Fibroblast of lung (primary cell): ENCODE measurements around the gene RDH5. TPM values are rescaled to one million over a fixed set of nuclear protein-coding genes. Genes with fewer than 3 reads are reported as not detected.

ENCODE experiments used
- DNase-seq, 2 donors: peaks; one replicate each; pipeline versions ENCODE4 v3.0.0 to v3.0.0-alpha.2; 2010; ENCODE audit warnings: low read depth in 2 of 2
- H2AFZ ChIP-seq: 2 replicates; pipeline ENCODE4 v1.5.1; 2012; ENCODE audit warnings: low read length, control low read depth, inconsistent platforms
- H3K27ac ChIP-seq: 2 replicates; pipeline ENCODE4 v1.5.1; 2011; ENCODE audit warnings: low read length, control low read depth; ENCODE audit not compliant: insufficient read depth
- H3K27me3 ChIP-seq: 2 replicates; pipeline ENCODE4 v1.5.1; 2011; ENCODE audit warnings: mild to moderate bottlenecking, low read length; ENCODE audit not compliant: control insufficient read depth, insufficient read depth
- H3K36me3 ChIP-seq: 2 replicates; pipeline ENCODE4 v1.5.1; 2011; ENCODE audit warnings: low read length; ENCODE audit not compliant: control insufficient read depth, insufficient read depth
- H3K4me1 ChIP-seq: 2 replicates; pipeline ENCODE4 v1.5.1; 2011; ENCODE audit warnings: low read length; ENCODE audit not compliant: control insufficient read depth, insufficient read depth; ENCODE audit errors: extremely low read depth
- H3K4me2 ChIP-seq: 2 replicates; pipeline ENCODE4 v1.5.1; 2011; ENCODE audit warnings: low read length, control low read depth; ENCODE audit not compliant: insufficient read depth; ENCODE audit errors: extremely low read depth
- H3K4me3 ChIP-seq, 4 experiments: fragments of 200-600 bp in 1 of 4; sonication (generic) in 1 of 4; replicated peaks in 1 of 4; 2 replicates each; pipeline ENCODE4 v1.5.1; 2011 to 2016; ENCODE audit warnings: low read length in 4 of 4, low read depth in 3 of 4, mild to moderate bottlenecking in 3 of 4, control low read depth in 2 of 4, inconsistent platforms in 1 of 4, mixed read lengths in 1 of 4; ENCODE audit not compliant: insufficient read depth in 1 of 4; ENCODE audit errors: control extremely low read depth in 1 of 4
- H3K79me2 ChIP-seq: 2 replicates; pipeline ENCODE4 v1.5.1; 2012; ENCODE audit warnings: mild to moderate bottlenecking, low read length, inconsistent platforms; ENCODE audit not compliant: control insufficient read depth, insufficient read depth
- H3K9ac ChIP-seq: 2 replicates; pipeline ENCODE4 v1.5.1; 2011; ENCODE audit warnings: mild to moderate bottlenecking, low read length, control low read depth; ENCODE audit not compliant: insufficient read depth
- H3K9me3 ChIP-seq: 2 replicates; pipeline ENCODE4 v1.5.1; 2012; ENCODE audit warnings: low read depth, low read length; ENCODE audit not compliant: control insufficient read depth, insufficient read depth
- H4K20me1 ChIP-seq: 2 replicates; pipeline ENCODE4 v1.5.1; 2011; ENCODE audit warnings: low read length; ENCODE audit not compliant: control insufficient read depth, insufficient read depth; ENCODE audit errors: extremely low read depth
- EZH2 ChIP-seq: IDR thresholded peaks from 2 replicates; pipeline ENCODE4 v1.5.1; 2012; ENCODE audit warnings: low read length, control low read depth, mild to moderate bottlenecking; ENCODE audit errors: missing control alignments
- polyA plus RNA-seq, 2 donors: library from polyadenylated mRNA; depleted of rRNA in 1 of 2; stranded (reverse) in 1 of 2; unstranded in 1 of 2; fragments of >200 nt; gene quantifications; 2 replicates each; pipeline ENCODE4 v1.2.1, GENCODE V29; 2011 to 2012; ENCODE audit warnings: missing spikeins in 1 of 2
- total RNA-seq: library from RNA; depleted of rRNA; stranded (reverse); fragments of >200 nt; gene quantifications from 2 replicates; pipeline ENCODE4 v1.2.1, GENCODE V29; 2014
- TF ChIP-seq, protein P1 (sequence below), 2 donors: IDR thresholded peaks in 1 of 2; conservative IDR thresholded peaks in 1 of 2; 1 replicate in 1 of 2; 2 replicates in 1 of 2; pipeline ENCODE4 v1.5.1; 2011 to 2012; ENCODE audit warnings: low read length in 2 of 2, control low read depth in 1 of 2, inconsistent platforms in 1 of 2, low read depth in 1 of 2, mild to moderate bottlenecking in 1 of 2

RDH5 gene
- total and polyA plus RNA-seq, 2 donors (not counting 1 experiment from before 2014, with no cell fraction given) = 16.7 to 49.2 TPM

DNA sequence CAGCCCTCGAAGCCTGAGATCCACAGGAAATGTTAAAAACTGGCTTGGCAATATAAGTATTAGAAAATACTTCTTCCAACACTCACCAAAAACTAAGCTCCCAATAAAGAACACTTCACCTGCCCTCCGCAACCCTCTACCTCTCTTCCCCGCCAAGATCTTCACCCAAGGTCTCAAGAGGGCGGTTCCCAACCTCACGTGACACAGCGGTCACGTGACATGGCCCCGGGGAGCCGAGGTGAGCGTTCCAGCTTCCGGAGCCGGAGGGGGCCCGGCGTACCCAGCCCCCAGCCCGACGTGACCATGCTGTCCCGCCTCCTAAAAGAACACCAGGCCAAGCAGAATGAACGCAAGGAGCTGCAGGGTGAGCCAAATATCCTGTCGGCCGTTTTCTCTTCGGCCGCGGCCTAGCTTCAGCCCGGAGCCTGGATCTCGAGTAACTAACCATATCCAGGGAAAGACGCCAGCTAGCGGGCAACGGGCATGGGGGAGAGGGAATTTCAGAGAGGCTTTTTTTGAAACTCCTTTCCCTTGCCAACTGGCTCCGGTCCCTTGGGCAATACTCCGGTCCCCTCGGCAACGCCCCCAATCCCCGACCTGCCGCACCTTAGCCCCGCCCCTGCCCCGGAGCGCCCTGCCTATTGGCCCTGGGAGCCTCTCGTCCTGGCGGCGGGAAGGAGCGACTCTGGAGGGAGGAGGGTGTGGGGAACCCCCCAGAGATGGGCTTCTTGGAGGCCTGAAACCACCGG, 4.2 kb upstream of the RDH5 start, which contains the start of gene BLOC1S1:
Gene BLOC1S1 (plus strand): TSS at position 214 of the 749 bp plus-strand sequence. CDS start 6 bp downstream, at position 220.
- TF ChIP-seq, protein P1, sequence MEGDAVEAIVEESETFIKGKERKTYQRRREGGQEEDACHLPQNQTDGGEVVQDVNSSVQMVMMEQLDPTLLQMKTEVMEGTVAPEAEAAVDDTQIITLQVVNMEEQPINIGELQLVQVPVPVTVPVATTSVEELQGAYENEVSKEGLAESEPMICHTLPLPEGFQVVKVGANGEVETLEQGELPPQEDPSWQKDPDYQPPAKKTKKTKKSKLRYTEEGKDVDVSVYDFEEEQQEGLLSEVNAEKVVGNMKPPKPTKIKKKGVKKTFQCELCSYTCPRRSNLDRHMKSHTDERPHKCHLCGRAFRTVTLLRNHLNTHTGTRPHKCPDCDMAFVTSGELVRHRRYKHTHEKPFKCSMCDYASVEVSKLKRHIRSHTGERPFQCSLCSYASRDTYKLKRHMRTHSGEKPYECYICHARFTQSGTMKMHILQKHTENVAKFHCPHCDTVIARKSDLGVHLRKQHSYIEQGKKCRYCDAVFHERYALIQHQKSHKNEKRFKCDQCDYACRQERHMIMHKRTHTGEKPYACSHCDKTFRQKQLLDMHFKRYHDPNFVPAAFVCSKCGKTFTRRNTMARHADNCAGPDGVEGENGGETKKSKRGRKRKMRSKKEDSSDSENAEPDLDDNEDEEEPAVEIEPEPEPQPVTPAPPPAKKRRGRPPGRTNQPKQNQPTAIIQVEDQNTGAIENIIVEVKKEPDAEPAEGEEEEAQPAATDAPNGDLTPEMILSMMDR (conservative IDR thresholded peaks at IDR 0.05 in 1 of 2, IDR thresholded peaks at IDR 0.05 in 1 of 2; ENCODE audit: low read depth in 1 of 2, low read length in 2 of 2) = no peak
- Histone ChIP-seq H3K4me1 (peaks cover 63% of the 10 kb centered on the region), H3K9ac (peak within 1 kb of the TSS; percentile 77), H2AFZ (peak within 1 kb of the TSS; percentile 63), H3K4me2 (peak within 1 kb of the TSS; percentile 81), H3K79me2 (peaks cover 4% of the 10 kb centered on the region), H3K36me3 (no peaks in the 10 kb centered on the region), H4K20me1 (no peaks in the 10 kb centered on the region), H3K27ac (peak within 1 kb of the TSS; percentile 90), H3K4me3 (peak within 1 kb of the TSS; percentile 53 to 77 (median 66)), H3K9me3 (no peaks in the 10 kb centered on the region), H3K27me3 (no peaks in the 10 kb centered on the region)
- DNase-seq = peak; percentile 90 to 96

DNA sequence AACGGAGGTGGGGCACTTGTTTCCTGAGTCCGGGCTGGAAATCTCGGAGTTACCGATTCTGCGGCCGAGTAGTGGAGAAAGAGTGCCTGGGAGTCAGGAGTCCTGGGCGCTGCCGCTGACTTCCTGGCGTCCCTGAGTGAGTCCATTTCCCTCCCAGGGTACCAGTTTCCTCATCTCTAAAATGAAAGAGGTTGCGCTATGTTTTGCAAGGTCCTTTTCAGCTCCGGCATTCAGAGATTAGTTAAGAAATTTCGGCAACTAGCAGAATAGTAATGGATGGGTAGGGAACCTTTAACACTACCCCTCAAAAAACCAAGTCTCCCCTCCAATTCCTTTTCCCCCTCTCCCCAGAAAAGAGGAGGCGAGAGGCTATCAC, 3.6 kb upstream of the RDH5 start:
- no peak for DNase-seq
- H4K20me1 ChIP-seq = no peaks in the 10 kb centered on the region
- peaks cover 4% of the 10 kb centered on the region for H3K79me2 ChIP-seq
- H3K4me2 ChIP-seq = peak overlapping the region; percentile 81
- peak overlapping the region; percentile 90 for H3K27ac ChIP-seq
- H3K4me3 ChIP-seq = peak overlapping the region; percentile 53 to 77 (median 66)
- peak overlapping the region; percentile 77 for H3K9ac ChIP-seq
- H3K27me3 ChIP-seq = no peaks in the 10 kb centered on the region
- TF ChIP-seq, protein P1 (conservative IDR thresholded peaks at IDR 0.05 in 1 of 2, IDR thresholded peaks at IDR 0.05 in 1 of 2; ENCODE audit: low read depth in 1 of 2, low read length in 2 of 2) = no peak
- no peak for TF ChIP-seq EZH2
- no peaks in the 10 kb centered on the region for H3K36me3 ChIP-seq
- no peaks in the 10 kb centered on the region for H3K9me3 ChIP-seq
- H2AFZ ChIP-seq = no peak overlapping the region
- H3K4me1 ChIP-seq = peaks cover 66% of the 10 kb centered on the region

DNA sequence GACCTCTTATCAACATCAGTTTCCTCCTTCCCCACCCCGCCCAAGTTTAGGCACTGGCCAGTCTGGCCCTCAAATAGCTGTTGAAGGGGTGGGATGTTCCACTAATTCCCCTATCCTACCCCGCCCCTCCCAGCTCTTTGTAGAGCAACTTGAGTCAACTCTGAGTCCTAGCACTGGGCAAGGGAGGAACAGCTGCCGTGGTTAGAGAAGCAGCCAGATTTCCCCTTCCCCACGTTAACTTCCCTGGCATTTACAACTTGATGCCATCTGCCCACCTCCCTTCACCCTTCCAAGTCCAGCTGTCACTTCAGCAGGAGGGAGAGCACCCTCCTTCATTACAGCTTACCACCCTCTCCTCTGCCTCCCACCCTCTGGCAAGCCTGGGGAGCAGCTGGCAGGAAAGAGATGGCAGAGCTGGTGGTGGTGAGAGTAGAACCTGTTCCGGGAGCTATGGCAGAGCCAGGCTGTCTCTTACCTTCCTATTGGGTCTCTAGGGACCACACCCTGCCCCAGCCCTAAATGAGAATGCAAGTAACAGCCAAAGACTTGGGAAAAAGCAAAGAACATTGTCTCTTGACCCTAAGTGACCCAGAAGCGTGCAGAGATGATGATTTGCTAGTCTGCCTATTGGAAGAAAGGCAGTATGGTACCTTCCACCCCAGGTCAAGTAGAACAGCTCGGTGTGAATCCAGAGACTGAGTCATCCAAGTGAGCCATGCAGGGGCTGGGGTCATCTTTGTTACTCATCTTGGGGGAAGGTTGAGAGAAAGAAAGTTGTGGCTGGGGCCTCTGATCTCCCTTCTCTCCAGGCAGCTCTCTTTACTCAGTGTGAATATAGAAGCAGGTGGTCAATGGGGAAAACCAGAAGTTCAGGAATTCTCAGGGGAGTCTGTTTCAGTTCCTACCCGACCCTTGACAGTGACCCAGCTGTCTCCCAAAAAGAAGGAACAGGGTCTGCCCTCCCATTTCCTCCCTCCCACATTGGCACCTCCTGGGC, 2.9 kb upstream of the RDH5 start:
- Histone ChIP-seq H3K9ac (peak overlapping the region; percentile 47), H4K20me1 (no peaks in the 10 kb centered on the region), H2AFZ (no peak overlapping the region), H3K27ac (peak overlapping the region; percentile 90), H3K9me3 (no peaks in the 10 kb centered on the region), H3K4me1 (peaks cover 60% of the 10 kb centered on the region), H3K36me3 (no peaks in the 10 kb centered on the region), H3K27me3 (no peaks in the 10 kb centered on the region), H3K4me3 (peak overlapping the region; percentile 53 to 77 (median 66)), H3K79me2 (peaks cover 4% of the 10 kb centered on the region), H3K4me2 (peak overlapping the region; percentile 81)
- TF ChIP-seq EZH2 = no peak
- TF ChIP-seq, protein P1 (conservative IDR thresholded peaks at IDR 0.05 in 1 of 2, IDR thresholded peaks at IDR 0.05 in 1 of 2; ENCODE audit: low read depth in 1 of 2, low read length in 2 of 2) = no peak
- peak; percentile 49 to 85 for DNase-seq
